Endothelial cell of umbilical vein (primary cell): ENCODE results near the gene ATF1. TPM values are rescaled to one million over a fixed set of nuclear protein-coding genes. Genes with fewer than 3 reads are reported as not detected.
"Not testable (repeated sequence)": the region's sequence is repeated elsewhere in the genome, so short reads cannot be mapped to it uniquely, and the experiment has no call there.

Source experiments
- BruUV-seq: library from RNA; stranded (reverse); fragments of 400-500 nt; replicated peaks from 2 replicates; lab custom pipeline; 2021; lab: Mats Ljungman, UMichigan
- CTCF ChIA-PET: fragments of 300-600, 350-600 bp; sonication (Branson Sonifier 250); formaldehyde crosslinking; loops from one replicate; lab custom pipeline; 2021; ENCODE audit warnings: antibody characterized with exemption, inconsistent platforms; lab: Charles Lee
- POLR2A ChIA-PET: fragments of 300-600, 350-600 bp; sonication (Branson Sonifier 250); formaldehyde crosslinking; loops from one replicate; lab custom pipeline; 2021; ENCODE audit warnings: antibody characterized with exemption, inconsistent platforms; lab: Charles Lee
- DNase-seq: peaks from one replicate; pipeline ENCODE4 v3.0.0-alpha.2; 2011; ENCODE audit warnings: low read depth, low spot score
- FAIRE-seq: peaks from 2 replicates; lab custom pipeline; 2011; peaks lifted over from hg19 to GRCh38; lab: Jason Lieb, UNC
- H2AFZ ChIP-seq: 2 replicates; pipeline ENCODE4 v1.6.0; 2012; ENCODE audit warnings: low read depth, low read length, control low read depth, inconsistent platforms
- H3K27ac ChIP-seq: 2 replicates; pipeline ENCODE4 v1.5.1; 2011; ENCODE audit warnings: low read depth, mild to moderate bottlenecking, control low read depth, low read length, moderate library complexity; ENCODE audit not compliant: insufficient read depth
- H3K27me3 ChIP-seq, 2 experiments: 2 replicates each; pipeline versions ENCODE4 v1.6.0 to v1.6.1; 2011; ENCODE audit warnings: low read length in 2 of 2, mixed read lengths in 1 of 2; ENCODE audit not compliant: control insufficient read depth in 2 of 2, insufficient read depth in 2 of 2
- H3K36me3 ChIP-seq, 2 experiments: 2 replicates in 1 of 2; 3 replicates in 1 of 2; pipeline ENCODE4 v1.5.1; 2011; ENCODE audit warnings: low read length in 2 of 2, mild to moderate bottlenecking in 1 of 2, moderate library complexity in 1 of 2; ENCODE audit not compliant: control insufficient read depth in 2 of 2, insufficient read depth in 2 of 2; ENCODE audit errors: extremely low read depth in 1 of 2
- H3K4me1 ChIP-seq: 3 replicates; pipeline ENCODE4 v1.5.1; 2011; ENCODE audit warnings: mild to moderate bottlenecking, low read length; ENCODE audit not compliant: control insufficient read depth, insufficient read depth; ENCODE audit errors: extremely low read depth
- H3K4me2 ChIP-seq: 2 replicates; pipeline ENCODE4 v1.6.1; 2011; ENCODE audit warnings: low read length, control low read depth, mixed read lengths; ENCODE audit not compliant: insufficient read depth
- H3K4me3 ChIP-seq, 3 experiments: fragments of 200-600 bp in 1 of 3; sonication (generic), shearing (Covaris generic) in 1 of 3; replicated peaks in 1 of 3; 2 replicates each; pipeline ENCODE4 v1.5.1; 2011 to 2016; ENCODE audit warnings: control low read depth in 3 of 3, low read length in 3 of 3, mild to moderate bottlenecking in 2 of 3, inconsistent platforms in 1 of 3, low read depth in 1 of 3, moderate library complexity in 1 of 3; ENCODE audit not compliant: insufficient read depth in 1 of 3
- H3K79me2 ChIP-seq: 2 replicates; pipeline ENCODE4 v1.6.0; 2012; ENCODE audit warnings: low read length, inconsistent platforms; ENCODE audit not compliant: control insufficient read depth, insufficient read depth
- H3K9ac ChIP-seq: replicated peaks from 2 replicates; pipeline ENCODE3; 2011; ENCODE audit warnings: low read length, control low read depth; ENCODE audit not compliant: insufficient read depth; ENCODE audit errors: extremely low read depth
- H3K9me1 ChIP-seq: replicated peaks from 3 replicates; pipeline ENCODE4 v1.6.0; 2011; ENCODE audit warnings: mild to moderate bottlenecking, low read length; ENCODE audit not compliant: control insufficient read depth, insufficient read depth; ENCODE audit errors: extremely low read depth
- H3K9me3 ChIP-seq: replicated peaks from 2 replicates; pipeline ENCODE4 v1.5.1; 2012; ENCODE audit warnings: low read length, inconsistent platforms; ENCODE audit not compliant: control insufficient read depth, insufficient read depth
- H4K20me1 ChIP-seq: replicated peaks from 2 replicates; pipeline ENCODE3; 2011; ENCODE audit warnings: mild to moderate bottlenecking, low read length; ENCODE audit not compliant: control insufficient read depth, insufficient read depth; ENCODE audit errors: extremely low read depth
- CTCF ChIP-seq, 2 donors: IDR thresholded peaks; 1 replicate in 1 of 2; 2 replicates in 1 of 2; pipeline ENCODE4 v1.5.1; 2011; ENCODE audit warnings: low read length in 2 of 2, mild to moderate bottlenecking in 2 of 2, moderate library complexity in 2 of 2, control low read depth in 1 of 2, inconsistent platforms in 1 of 2, low read depth in 1 of 2; ENCODE audit not compliant: insufficient read depth in 1 of 2; ENCODE audit errors: extremely low read depth in 1 of 2
- EZH2 ChIP-seq: IDR thresholded peaks from 2 replicates; pipeline ENCODE4 v1.6.1; 2012; ENCODE audit warnings: borderline replicate concordance, low read depth, mild to moderate bottlenecking, moderate library complexity, low read length, inconsistent platforms; ENCODE audit not compliant: severe bottlenecking
- FOS ChIP-seq: IDR thresholded peaks from 2 replicates; pipeline ENCODE4 v1.6.1; 2011; ENCODE audit warnings: mild to moderate bottlenecking, low read length, moderate library complexity, borderline replicate concordance; ENCODE audit not compliant: insufficient read depth
- GATA2 ChIP-seq: IDR thresholded peaks from 2 replicates; pipeline ENCODE4 v1.7.0; 2011; ENCODE audit warnings: low read depth, mild to moderate bottlenecking, moderate library complexity, mixed read lengths, low read length; ENCODE audit not compliant: insufficient read length, insufficient read depth
- JUN ChIP-seq: IDR thresholded peaks from 2 replicates; pipeline ENCODE4 v1.6.1; 2011; ENCODE audit warnings: borderline replicate concordance, low read depth; ENCODE audit not compliant: insufficient read length, insufficient read depth
- MAX ChIP-seq: IDR thresholded peaks from 2 replicates; pipeline ENCODE4 v1.6.1; 2011; ENCODE audit not compliant: insufficient read depth, insufficient read length
- MYC ChIP-seq: IDR thresholded peaks from one replicate; pipeline ENCODE4 v1.6.1; 2011; ENCODE audit warnings: mild to moderate bottlenecking, low read depth, low read length
- POLR2A ChIP-seq: IDR thresholded peaks from 2 replicates; pipeline ENCODE4 v1.6.1; 2012; ENCODE audit warnings: low read depth, mild to moderate bottlenecking, control low read depth, low read length
- POLR2AphosphoS5 ChIP-seq: IDR thresholded peaks from 2 replicates; pipeline ENCODE4 v1.6.1; 2012; ENCODE audit warnings: low read depth, mild to moderate bottlenecking, control low read depth, low read length, moderate library complexity; ENCODE audit not compliant: insufficient read depth
- dilution Hi-C: fragments of 300-500 bp; cut with MboI; formaldehyde crosslinking; loops from one replicate; pipeline ENCODE4 v1.15.0; 2019; ENCODE audit warnings: low sequenced_read_pairs; ENCODE audit not compliant: extremely low pct_ligation_motif_present
- intact Hi-C: fragments of 100-400 bp; cut with micrococcal nuclease; formaldehyde crosslinking; loops from one replicate; pipeline ENCODE4 v1.10.0; 2022
- polyA plus RNA-seq, 4 experiments: library from polyadenylated mRNA; depleted of rRNA in 3 of 4; stranded (reverse) in 3 of 4; unstranded in 1 of 4; fragments of >200 nt; gene quantifications; 2 replicates each; pipeline versions ENCODE4 v1.2.1 to v1.2.3, GENCODE V29; 2011 to 2012; ENCODE audit warnings: missing spikeins in 1 of 4
- total RNA-seq: library from RNA; stranded (reverse); gene quantifications from 2 replicates; pipeline ENCODE4 v1.2.3, GENCODE V29; 2021

Gene ATF1
- total and polyA plus RNA-seq, 2 donors (not counting 3 experiments of a cell fraction or from before 2014, with no cell fraction given) = 14.5 to 26.7 TPM

GRCh38 chr12:50806176-50806575 is 42.3 kb downstream of the ATF1 start:
- CTCF ChIA-PET = no interaction called here
- POLR2A ChIA-PET = no interaction called here
- FAIRE-seq = no peak

GRCh38 chr12:50809131-50809530 is 45.2 kb downstream of the ATF1 start:
- H3K9me1 ChIP-seq, H2AFZ ChIP-seq, H3K9me3 ChIP-seq, H3K27ac ChIP-seq, POLR2A ChIA-PET, H3K79me2 ChIP-seq, intact Hi-C loops, DNase-seq, H3K4me1 ChIP-seq, H3K4me3 ChIP-seq, FAIRE-seq, H3K36me3 ChIP-seq, H4K20me1 ChIP-seq, H3K9ac ChIP-seq, H3K4me2 ChIP-seq, CTCF ChIA-PET, BruUV-seq, H3K27me3 ChIP-seq, dilution Hi-C loops: not testable (repeated sequence)

More at GRCh38 chr12:50806176-50806575, 42.3 kb downstream of the ATF1 start:
- H3K4me2 ChIP-seq = no peak overlapping the region
- TF ChIP-seq GATA2 = no peak
- no peak for TF ChIP-seq MYC
- no peak for TF ChIP-seq JUN
- no peak for TF ChIP-seq MAX
- TF ChIP-seq CTCF (IDR thresholded peaks at IDR 0.05; ENCODE audit: extremely low read depth in 1 of 2, insufficient read depth in 1 of 2, low read depth in 1 of 2, low read length in 2 of 2) = no peak
- TF ChIP-seq FOS = no peak
- TF ChIP-seq EZH2 = no peak
- TF ChIP-seq POLR2AphosphoS5 = no peak
- TF ChIP-seq POLR2A = no peak
- no peak overlapping the region for H3K27ac ChIP-seq
- no TSS peak for BruUV-seq
- H3K4me3 ChIP-seq = no peak overlapping the region
- DNase-seq = no peak
- no peaks in the 10 kb centered on the region for H3K9me1 ChIP-seq
- H3K9ac ChIP-seq = no peak overlapping the region
- H3K4me1 ChIP-seq = no peaks in the 10 kb centered on the region
- peaks cover 2 to 4% of the 10 kb centered on the region in 2 experiments for H3K36me3 ChIP-seq
- no peaks in the 10 kb centered on the region for H4K20me1 ChIP-seq
- no peaks in the 10 kb centered on the region for H3K79me2 ChIP-seq
- H3K27me3 ChIP-seq = no peaks in the 10 kb centered on the region
- dilution Hi-C loops (no loop called here), intact Hi-C loops (no loop called here)
- no peak overlapping the region for H2AFZ ChIP-seq
- H3K9me3 ChIP-seq = no peaks in the 10 kb centered on the region

- CTCF ChIA-PET = interaction anchor here (1.3 kb wide), 1 partner anchor 50 kb away, joined by 4 read pairs; no protein-coding TSS in a partner anchor
- H3K79me2 ChIP-seq, BruUV-seq, H3K27ac ChIP-seq, FAIRE-seq, H3K27me3 ChIP-seq, H3K4me1 ChIP-seq, intact Hi-C loops, POLR2A ChIA-PET, H3K9ac ChIP-seq, dilution Hi-C loops, H4K20me1 ChIP-seq, H3K4me3 ChIP-seq, DNase-seq, H3K4me2 ChIP-seq, H2AFZ ChIP-seq, H3K9me3 ChIP-seq, H3K36me3 ChIP-seq, H3K9me1 ChIP-seq: not testable (repeated sequence)
Observed at GRCh38 chr12:50814921-50815320, 51.0 kb downstream of the ATF1 start.
